ENCODE data around the gene BTNL9.

The BTNL9 gene

GRCh38 chr5:181052672-181053487, 12.8 kb downstream of the BTNL9 start:
- TF ChIP-seq, protein P1, sequence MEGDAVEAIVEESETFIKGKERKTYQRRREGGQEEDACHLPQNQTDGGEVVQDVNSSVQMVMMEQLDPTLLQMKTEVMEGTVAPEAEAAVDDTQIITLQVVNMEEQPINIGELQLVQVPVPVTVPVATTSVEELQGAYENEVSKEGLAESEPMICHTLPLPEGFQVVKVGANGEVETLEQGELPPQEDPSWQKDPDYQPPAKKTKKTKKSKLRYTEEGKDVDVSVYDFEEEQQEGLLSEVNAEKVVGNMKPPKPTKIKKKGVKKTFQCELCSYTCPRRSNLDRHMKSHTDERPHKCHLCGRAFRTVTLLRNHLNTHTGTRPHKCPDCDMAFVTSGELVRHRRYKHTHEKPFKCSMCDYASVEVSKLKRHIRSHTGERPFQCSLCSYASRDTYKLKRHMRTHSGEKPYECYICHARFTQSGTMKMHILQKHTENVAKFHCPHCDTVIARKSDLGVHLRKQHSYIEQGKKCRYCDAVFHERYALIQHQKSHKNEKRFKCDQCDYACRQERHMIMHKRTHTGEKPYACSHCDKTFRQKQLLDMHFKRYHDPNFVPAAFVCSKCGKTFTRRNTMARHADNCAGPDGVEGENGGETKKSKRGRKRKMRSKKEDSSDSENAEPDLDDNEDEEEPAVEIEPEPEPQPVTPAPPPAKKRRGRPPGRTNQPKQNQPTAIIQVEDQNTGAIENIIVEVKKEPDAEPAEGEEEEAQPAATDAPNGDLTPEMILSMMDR (IDR thresholded peaks at IDR 0.05; ENCODE audit: low read length), result no peak
- H3K9ac ChIP-seq (ENCODE audit: low read length), result no peak overlapping the region
- H3K27me3 ChIP-seq (replicated peaks; ENCODE audit: insufficient read depth, low read length), result peaks cover 67% of the 10 kb centered on the region
- no peaks in the 10 kb centered on the region for H3K79me2 ChIP-seq (ENCODE audit: low read length)
- no peaks in the 10 kb centered on the region for H3K4me1 ChIP-seq (ENCODE audit: low read length)
- H3F3A ChIP-seq (ENCODE audit: insufficient read depth, low read length), result no peaks in the 10 kb centered on the region
- H3K9me2 ChIP-seq (replicated peaks; ENCODE audit: insufficient read depth, low read length), result no peaks in the 10 kb centered on the region
- H4K20me1 ChIP-seq (ENCODE audit: insufficient read depth, low read length), result no peaks in the 10 kb centered on the region
- H3K27ac ChIP-seq (ENCODE audit: low read length), result no peak overlapping the region
- H3K36me3 ChIP-seq (replicated peaks; ENCODE audit: insufficient read depth, low read length), result no peaks in the 10 kb centered on the region
- no peak overlapping the region for H3K4me3 ChIP-seq (ENCODE audit: low read length)
- no peak for DNase-seq
- H2AFZ ChIP-seq (ENCODE audit: low read length), result no peak overlapping the region
- no peaks in the 10 kb centered on the region for H3K9me3 ChIP-seq (replicated peaks; ENCODE audit: insufficient read depth, low read length)
- H3K4me2 ChIP-seq (ENCODE audit: low read depth, low read length), result no peak overlapping the region

DNA sequence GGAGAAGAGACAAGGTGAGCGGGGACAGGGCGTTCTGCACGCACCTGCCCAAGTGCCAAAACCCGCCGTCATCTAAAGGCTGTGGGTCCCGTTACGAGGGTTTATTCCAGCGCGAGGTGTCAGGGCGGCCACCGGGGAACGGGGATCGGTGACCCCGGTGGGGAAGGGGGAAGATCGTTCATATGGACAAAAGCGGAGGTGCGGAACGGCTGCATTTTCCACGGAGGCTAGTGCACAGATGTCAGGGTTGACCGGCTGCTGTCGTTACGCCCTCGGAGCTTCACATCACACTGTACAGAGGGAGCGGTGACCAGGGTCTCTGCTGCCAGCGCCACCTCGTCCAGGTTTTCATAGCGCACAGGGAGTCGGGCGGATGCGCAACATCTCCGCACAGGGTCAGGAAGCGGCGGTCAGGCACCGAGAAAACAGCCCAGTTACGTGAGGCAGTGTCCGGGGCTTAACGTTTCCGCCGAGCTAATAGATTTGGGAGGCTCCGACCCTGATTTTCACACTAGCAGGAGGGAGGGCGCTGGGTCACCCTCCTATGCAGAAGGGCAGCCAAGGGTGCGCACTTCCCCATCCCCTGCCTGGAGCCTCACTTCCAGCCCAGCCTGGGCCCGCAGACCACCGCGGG, 13.5 kb downstream of the BTNL9 start:
- DNase-seq, result no peak
- Histone ChIP-seq H3K4me2 (ENCODE audit: low read depth, low read length) (no peak overlapping the region), H3K27ac (ENCODE audit: low read length) (no peak overlapping the region), H3K9ac (ENCODE audit: low read length) (no peak overlapping the region), H4K20me1 (ENCODE audit: insufficient read depth, low read length) (no peaks in the 10 kb centered on the region), H3F3A (ENCODE audit: insufficient read depth, low read length) (no peaks in the 10 kb centered on the region), H3K9me3 (replicated peaks; ENCODE audit: insufficient read depth, low read length) (no peaks in the 10 kb centered on the region), H3K4me3 (ENCODE audit: low read length) (no peak overlapping the region), H3K27me3 (replicated peaks; ENCODE audit: insufficient read depth, low read length) (peaks cover 61% of the 10 kb centered on the region), H3K4me1 (ENCODE audit: low read length) (no peaks in the 10 kb centered on the region), H3K79me2 (ENCODE audit: low read length) (no peaks in the 10 kb centered on the region), H3K36me3 (replicated peaks; ENCODE audit: insufficient read depth, low read length) (no peaks in the 10 kb centered on the region), H3K9me2 (replicated peaks; ENCODE audit: insufficient read depth, low read length) (no peaks in the 10 kb centered on the region), H2AFZ (ENCODE audit: low read length) (no peak overlapping the region)
- no peak for TF ChIP-seq EZH2phosphoT487 (IDR thresholded peaks at IDR 0.05; ENCODE audit: low read length)
- TF ChIP-seq EZH2 (optimal IDR thresholded peaks at IDR 0.05; ENCODE audit: low read depth, low read length), result no peak
- TF ChIP-seq, protein P1 (IDR thresholded peaks at IDR 0.05; ENCODE audit: low read length), result no peak

GRCh38 chr5:181054138-181054537, 14.1 kb downstream of the BTNL9 start:
- Histone ChIP-seq H3K4me2 (ENCODE audit: low read depth, low read length) (no peak overlapping the region), H3K9me3 (replicated peaks; ENCODE audit: insufficient read depth, low read length) (no peaks in the 10 kb centered on the region), H3K27ac (ENCODE audit: low read length) (no peak overlapping the region), H3F3A (ENCODE audit: insufficient read depth, low read length) (no peaks in the 10 kb centered on the region), H3K4me1 (ENCODE audit: low read length) (no peaks in the 10 kb centered on the region), H3K4me3 (ENCODE audit: low read length) (no peak overlapping the region), H3K9ac (ENCODE audit: low read length) (no peak overlapping the region), H2AFZ (ENCODE audit: low read length) (no peak overlapping the region), H3K27me3 (replicated peaks; ENCODE audit: insufficient read depth, low read length) (peaks cover 58% of the 10 kb centered on the region), H3K36me3 (replicated peaks; ENCODE audit: insufficient read depth, low read length) (no peaks in the 10 kb centered on the region), H3K79me2 (ENCODE audit: low read length) (no peaks in the 10 kb centered on the region), H4K20me1 (ENCODE audit: insufficient read depth, low read length) (no peaks in the 10 kb centered on the region), H3K9me2 (replicated peaks; ENCODE audit: insufficient read depth, low read length) (no peaks in the 10 kb centered on the region)
- DNase-seq, result no peak
- TF ChIP-seq, protein P1 (IDR thresholded peaks at IDR 0.05; ENCODE audit: low read length), result no peak
- TF ChIP-seq EZH2phosphoT487 (IDR thresholded peaks at IDR 0.05; ENCODE audit: low read length) (no peak), EZH2 (optimal IDR thresholded peaks at IDR 0.05; ENCODE audit: low read depth, low read length) (no peak)
